Type B pancreatic cell (in vitro differentiated cells): Measurements from ENCODE around the gene ABHD17C. TPM values are rescaled to one million over a fixed set of nuclear protein-coding genes. Genes with fewer than 3 reads are reported as not detected.

ENCODE experiments used
- DNase-seq: peaks from one replicate; pipeline ENCODE4 v3.0.0; 2021; ENCODE audit warnings: mixed read lengths; ENCODE audit not compliant: unreplicated experiment; ENCODE audit errors: extremely low spot score
- H3K27ac Mint-ChIP-seq: 2 replicates; pipeline ENCODE4 v1.8.0; 2021; ENCODE audit warnings: mild to moderate bottlenecking, mixed read lengths
- H3K27me3 Mint-ChIP-seq: 2 replicates; pipeline ENCODE4 v1.8.0; 2021; ENCODE audit warnings: mixed read lengths
- H3K36me3 Mint-ChIP-seq: 2 replicates; pipeline ENCODE4 v1.8.0; 2021; ENCODE audit warnings: mixed read lengths
- H3K4me1 Mint-ChIP-seq: one replicate; pipeline ENCODE4 v1.8.0; 2021; ENCODE audit warnings: mixed read lengths; ENCODE audit not compliant: unreplicated experiment
- H3K4me3 Mint-ChIP-seq: 2 replicates; pipeline ENCODE4 v1.8.0; 2021; ENCODE audit warnings: mild to moderate bottlenecking, mixed read lengths
- H3K9me3 Mint-ChIP-seq: 2 replicates; pipeline ENCODE4 v1.8.0; 2021; ENCODE audit warnings: mixed read lengths
- total RNA-seq: library from RNA; stranded (reverse); gene quantifications from 2 replicates; pipeline ENCODE4 v1.2.1, GENCODE V29; 2021; ENCODE audit warnings: low replicate concordance
- TF ChIP-seq, protein P1 (sequence below): fragments of 200-600 bp; sonication (generic); conservative IDR thresholded peaks from 2 replicates; pipeline ENCODE4 v1.5.0; 2021; ENCODE audit warnings: antibody characterized with exemption, mild to moderate bottlenecking

ABHD17C gene
- total RNA-seq, 1 donor from 2014 or later, result 41.0 TPM

DNA sequence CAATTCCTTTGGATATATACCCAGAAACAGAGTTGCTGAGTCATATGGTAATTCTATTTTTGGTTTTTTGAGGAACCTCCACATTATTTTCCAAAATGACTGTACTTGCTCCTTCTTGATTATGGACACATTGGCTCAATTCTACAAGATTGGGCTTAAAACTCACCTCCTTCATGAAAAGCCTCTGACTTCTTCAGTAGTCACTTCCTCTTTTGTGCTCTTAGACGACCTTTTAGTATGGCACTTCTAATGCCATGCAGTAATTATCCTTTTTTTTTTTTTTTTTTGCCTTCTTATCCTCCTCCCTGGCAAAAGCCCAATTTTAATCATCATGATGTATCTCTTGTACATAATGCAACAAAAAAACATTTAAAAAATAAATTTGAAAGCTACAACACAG is 33.0 kb upstream of the ABHD17C start:
- TF ChIP-seq, protein P1, sequence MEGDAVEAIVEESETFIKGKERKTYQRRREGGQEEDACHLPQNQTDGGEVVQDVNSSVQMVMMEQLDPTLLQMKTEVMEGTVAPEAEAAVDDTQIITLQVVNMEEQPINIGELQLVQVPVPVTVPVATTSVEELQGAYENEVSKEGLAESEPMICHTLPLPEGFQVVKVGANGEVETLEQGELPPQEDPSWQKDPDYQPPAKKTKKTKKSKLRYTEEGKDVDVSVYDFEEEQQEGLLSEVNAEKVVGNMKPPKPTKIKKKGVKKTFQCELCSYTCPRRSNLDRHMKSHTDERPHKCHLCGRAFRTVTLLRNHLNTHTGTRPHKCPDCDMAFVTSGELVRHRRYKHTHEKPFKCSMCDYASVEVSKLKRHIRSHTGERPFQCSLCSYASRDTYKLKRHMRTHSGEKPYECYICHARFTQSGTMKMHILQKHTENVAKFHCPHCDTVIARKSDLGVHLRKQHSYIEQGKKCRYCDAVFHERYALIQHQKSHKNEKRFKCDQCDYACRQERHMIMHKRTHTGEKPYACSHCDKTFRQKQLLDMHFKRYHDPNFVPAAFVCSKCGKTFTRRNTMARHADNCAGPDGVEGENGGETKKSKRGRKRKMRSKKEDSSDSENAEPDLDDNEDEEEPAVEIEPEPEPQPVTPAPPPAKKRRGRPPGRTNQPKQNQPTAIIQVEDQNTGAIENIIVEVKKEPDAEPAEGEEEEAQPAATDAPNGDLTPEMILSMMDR, result no peak
- Mint-ChIP-seq H3K9me3 (no peaks in the 10 kb centered on the region), H3K27me3 (no peaks in the 10 kb centered on the region), H3K4me3 (no peak overlapping the region), H3K36me3 (no peaks in the 10 kb centered on the region), H3K27ac (no peak overlapping the region), H3K4me1 (peaks cover 10% of the 10 kb centered on the region)
- DNase-seq, result no peak

DNA sequence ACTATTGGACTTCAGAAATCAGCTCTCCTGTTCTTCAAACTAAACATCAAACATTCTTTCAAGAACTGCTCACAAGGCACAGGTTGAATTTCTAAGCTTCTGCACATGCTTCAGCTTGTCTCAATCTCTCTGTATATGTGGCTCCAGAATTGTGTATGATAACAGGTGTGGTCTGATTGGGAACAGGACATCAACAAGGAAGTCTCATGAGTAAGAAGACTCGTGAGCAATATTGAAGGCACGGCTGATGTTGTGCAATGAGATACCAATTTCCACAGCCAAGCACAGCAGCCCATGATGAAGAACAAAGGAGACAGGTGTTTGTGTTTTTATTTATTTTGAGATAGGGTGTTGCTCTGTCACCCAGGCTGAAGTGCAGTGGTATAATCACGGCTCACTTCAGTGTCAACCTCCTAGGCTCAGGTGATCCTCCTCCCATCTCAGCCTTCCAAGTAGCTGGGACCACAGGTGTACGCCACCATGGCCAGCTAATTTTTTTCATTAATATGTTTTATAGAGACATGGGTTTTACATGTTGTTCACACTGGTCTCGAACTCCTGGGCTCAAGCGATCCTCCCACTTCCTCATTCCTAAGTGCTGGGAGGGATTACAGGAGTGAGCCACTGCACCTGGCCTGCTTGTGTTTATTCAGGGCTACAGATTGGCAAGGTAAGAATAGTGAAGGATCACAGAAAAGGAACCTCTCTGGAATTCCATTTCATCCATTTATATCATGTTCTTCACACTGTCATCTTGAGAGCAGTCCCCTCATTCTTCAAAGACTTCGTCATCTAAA is 32.2 kb upstream of the ABHD17C start:
- Mint-ChIP-seq H3K36me3 (no peaks in the 10 kb centered on the region), H3K27ac (peak overlapping the region; percentile 69), H3K4me1 (peaks cover 11% of the 10 kb centered on the region), H3K9me3 (no peaks in the 10 kb centered on the region), H3K27me3 (no peaks in the 10 kb centered on the region), H3K4me3 (no peak overlapping the region)
- DNase-seq, result no peak
- TF ChIP-seq, protein P1, result no peak

DNA sequence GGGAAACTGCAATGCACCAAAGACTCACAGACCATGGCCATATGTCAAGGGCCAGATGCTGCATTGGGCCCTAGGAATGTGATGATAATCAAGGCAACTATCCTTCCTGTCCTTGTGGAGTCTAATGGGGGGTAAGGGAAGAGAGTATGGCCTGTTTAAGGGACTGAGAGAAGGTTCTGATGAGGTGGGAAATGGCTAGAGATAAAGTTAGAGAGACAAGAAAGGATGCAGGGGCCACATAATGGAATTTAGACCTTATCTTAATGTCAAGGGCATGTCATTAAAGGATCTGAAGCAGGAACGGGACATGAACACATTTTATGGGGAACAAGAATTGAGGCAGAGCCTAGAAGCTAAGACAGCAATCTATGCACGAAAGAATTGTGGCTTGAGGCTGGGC is 30.0 kb upstream of the ABHD17C start:
- TF ChIP-seq, protein P1, result no peak
- H3K4me1 Mint-ChIP-seq, result peaks cover 30% of the 10 kb centered on the region
- H3K27ac Mint-ChIP-seq, result no peak overlapping the region
- H3K36me3 Mint-ChIP-seq, result no peaks in the 10 kb centered on the region
- H3K4me3 Mint-ChIP-seq, result no peak overlapping the region
- no peaks in the 10 kb centered on the region for H3K9me3 Mint-ChIP-seq
- DNase-seq, result no peak
- no peaks in the 10 kb centered on the region for H3K27me3 Mint-ChIP-seq

DNA sequence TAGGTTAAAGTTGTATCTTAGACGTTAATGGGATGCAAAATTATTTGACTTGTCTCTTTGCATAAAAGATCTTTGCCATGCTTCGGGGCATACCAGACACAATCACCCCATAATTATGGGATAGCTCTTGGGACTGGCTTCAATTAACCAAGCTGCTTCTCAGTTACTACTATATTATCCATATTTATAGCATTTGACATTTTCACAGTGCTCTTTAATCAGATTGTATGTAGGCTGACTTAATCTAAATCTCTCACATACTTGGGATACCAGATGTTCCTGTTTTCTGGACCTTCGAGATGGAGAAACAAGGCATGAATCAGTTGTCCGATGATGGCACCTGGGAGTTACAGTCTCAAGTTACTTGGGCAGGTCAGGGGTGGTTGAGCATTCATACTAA is 27.2 kb upstream of the ABHD17C start:
- Mint-ChIP-seq H3K9me3 (no peaks in the 10 kb centered on the region), H3K27me3 (no peaks in the 10 kb centered on the region), H3K36me3 (no peaks in the 10 kb centered on the region), H3K4me3 (no peak overlapping the region), H3K27ac (no peak overlapping the region), H3K4me1 (peaks cover 30% of the 10 kb centered on the region)
- DNase-seq, result no peak
- TF ChIP-seq, protein P1, result no peak

DNA sequence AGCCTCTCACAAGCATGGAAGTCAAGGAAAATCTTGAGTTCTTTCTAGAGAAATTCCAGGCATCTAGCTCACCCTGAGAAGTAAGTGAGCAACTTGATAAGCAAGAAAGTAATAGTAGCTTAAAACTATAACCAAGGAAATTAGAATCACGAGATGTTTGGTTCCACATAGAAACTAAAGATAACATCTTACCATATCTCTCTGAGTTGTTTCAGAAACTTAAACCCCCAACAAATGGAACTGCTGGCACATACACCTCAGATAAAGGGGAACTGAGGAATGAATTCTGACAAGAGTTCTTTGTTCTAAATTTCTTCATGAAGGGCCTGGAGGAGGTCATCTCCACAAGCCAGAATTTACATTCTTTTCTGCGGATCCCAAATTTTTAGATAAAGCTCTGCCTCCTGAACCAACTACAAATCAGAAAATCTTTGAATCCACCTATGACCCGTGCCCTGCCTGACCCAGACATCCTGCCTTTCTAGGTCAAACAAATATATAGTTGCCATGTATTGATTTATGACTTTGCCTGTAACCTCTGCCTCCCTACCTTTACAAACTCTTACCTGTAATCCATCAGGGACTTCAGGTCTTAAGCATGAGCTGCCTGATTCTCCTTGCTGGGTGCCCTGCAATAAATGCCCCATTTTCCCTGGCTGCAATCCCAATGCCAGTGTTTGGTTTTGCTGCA is 26.4 kb upstream of the ABHD17C start:
- Mint-ChIP-seq H3K9me3 (no peaks in the 10 kb centered on the region), H3K36me3 (no peaks in the 10 kb centered on the region), H3K27me3 (no peaks in the 10 kb centered on the region), H3K4me1 (peaks cover 31% of the 10 kb centered on the region), H3K27ac (no peak overlapping the region), H3K4me3 (no peak overlapping the region)
- DNase-seq, result no peak
- TF ChIP-seq, protein P1, result no peak
